Stimulated activated CD4-positive, alpha-beta T cell treated with anti-CD3 and anti-CD28 coated beads, Interleukin-4, amount 100 ng/mL, for 24 hours (primary cell): ENCODE measurements around the gene FRMD6.
"Not testable (repeated sequence)": the region's sequence is repeated elsewhere in the genome, so short reads cannot be mapped to it uniquely, and the experiment has no call there.

Experiments used
- DNase-seq: peaks from one replicate; pipeline ENCODE4 v3.0.0-alpha.2; 2020

The FRMD6 gene

DNA sequence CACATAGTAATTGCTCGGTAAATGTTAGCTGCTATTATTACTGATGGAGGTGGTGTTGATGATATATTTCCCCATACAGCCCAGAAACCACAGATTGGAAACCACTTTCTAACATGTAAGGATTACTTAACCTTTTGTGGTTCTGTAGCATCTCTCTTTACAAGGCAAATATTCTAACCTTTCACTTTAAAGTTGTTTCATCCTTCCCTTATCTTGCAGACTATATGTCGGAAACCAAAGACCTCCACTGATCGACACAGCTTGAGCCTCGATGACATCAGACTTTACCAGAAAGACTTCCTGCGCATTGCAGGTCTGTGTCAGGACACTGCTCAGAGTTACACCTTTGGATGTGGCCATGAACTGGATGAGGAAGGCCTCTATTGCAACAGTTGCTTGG is 75.8 kb downstream of the FRMD6 start:
- no peak for DNase-seq

DNA sequence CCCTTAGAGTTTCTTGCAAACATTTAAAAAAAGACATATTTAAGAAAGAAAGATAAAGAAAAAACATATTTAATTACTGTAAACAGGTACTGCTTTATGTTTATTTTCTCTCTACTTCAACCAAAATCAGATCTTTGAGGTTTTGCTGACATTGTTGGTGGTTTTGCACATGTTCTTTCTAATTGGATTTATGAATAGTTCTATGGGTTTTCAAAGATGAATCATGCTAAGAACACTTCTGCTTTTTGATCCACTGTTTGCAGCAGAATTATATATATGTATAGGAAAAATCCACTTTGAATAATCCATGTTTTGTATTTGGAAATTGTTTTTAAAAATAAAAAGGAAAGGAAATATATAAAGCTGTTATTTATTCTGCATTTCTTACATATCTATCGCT is 78.4 kb downstream of the FRMD6 start:
- no peak for DNase-seq

DNA sequence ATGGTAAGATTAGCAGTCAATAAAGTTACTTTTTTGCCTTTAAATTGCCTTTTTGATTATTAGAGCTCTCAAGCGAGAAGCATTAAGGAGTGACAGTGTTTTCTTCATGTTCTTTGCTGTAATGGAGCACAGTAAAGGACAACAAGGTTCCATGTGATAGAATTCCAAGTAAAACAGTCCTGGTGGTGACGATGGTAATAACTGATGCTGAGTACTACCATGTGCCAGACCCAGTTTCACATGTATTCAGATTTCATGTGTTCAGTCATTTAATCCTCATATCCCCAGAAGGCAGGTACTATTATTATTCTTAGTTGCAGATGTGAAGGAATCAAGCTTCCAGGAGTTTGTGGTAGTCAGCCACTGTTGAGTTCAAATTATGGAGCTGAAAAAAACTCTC is 79.0 kb downstream of the FRMD6 start:
- DNase-seq, result no peak

DNA sequence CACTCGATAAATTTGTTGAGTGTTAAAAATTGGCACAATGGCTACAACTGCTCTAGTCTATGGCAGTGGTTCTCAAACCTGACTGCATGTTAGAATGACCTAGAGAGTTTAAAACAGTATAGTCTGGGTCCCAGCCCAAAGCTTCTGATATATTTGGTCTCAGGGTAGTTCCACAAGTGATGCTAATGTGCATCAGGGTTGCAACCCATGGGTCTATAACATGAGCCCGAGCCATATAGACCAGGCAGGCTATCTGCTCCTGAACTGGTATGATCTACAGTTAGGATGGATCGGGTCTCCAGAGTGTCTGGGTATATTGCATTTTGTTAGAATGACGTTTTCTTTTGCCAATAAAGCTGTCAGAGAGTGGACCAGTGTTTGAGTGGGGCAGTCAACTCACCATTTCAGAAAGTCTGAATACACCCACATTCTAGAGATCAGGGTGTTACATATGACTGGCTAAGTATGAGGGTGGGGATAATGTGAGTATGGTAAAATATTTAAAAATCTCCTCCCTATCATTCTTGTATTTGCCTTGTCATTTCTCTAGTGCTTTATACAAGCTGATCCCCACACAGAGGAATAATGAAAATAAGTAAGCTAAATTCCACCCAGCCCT is 80.9 kb downstream of the FRMD6 start:
- no peak for DNase-seq

DNA sequence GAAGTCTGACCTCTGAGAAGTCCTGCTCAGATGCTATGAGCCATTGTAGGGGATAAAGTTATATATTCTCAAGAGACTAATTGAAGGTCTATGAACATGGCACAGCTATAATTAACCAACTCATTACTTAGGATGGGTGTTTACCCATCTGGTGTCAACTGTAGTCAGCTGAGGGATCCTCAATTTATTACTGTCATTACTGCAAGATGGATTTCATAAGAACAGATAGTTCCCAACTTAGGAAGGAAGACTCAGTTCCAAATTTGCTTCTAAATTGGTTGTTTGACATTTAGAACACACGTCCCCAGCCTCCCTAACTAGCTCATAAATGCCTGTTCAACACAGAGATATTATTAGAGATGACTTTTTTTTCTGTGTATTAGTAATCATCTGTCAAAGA is 81.4 kb downstream of the FRMD6 start:
- no peak for DNase-seq

DNA sequence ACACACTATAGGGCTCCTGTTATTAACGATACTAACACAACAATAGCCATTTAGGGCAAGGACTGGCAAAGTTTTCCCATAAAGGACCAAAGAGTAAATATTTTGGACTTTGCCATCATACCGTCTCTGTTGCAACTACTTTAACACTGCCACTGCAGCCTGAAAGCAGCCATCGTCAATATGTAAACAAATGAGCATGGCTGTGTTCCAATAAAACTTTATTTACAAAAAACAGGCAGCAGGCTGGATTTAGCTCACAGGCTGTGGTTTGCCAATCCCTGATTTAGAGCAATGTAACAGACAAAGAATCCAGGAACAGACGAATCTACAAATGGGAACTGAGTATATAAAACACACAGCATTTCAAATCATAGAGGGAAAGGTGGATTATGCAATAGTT is 84.1 kb downstream of the FRMD6 start:
- DNase-seq, result no peak

DNA sequence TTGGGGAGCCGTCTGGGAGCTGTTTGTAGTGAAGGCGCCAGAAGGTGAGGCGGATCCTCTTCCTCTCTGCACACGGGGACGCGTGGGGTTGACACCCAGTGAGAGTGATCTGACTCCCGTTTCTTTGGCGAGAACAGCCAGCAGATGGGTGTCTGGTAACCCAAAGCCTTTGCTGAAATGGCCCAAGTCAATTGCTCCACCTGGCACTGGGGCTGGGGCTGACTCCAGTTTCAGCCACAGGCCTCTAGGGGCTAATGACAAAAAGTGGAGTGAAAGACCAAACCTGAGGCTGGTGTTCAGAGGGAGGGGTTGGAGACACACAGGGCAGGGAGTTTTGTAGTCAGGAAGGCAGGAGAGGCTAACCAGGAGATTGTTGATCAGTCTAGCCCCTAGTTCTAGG is 87.0 kb downstream of the FRMD6 start:
- DNase-seq, result no peak

DNA sequence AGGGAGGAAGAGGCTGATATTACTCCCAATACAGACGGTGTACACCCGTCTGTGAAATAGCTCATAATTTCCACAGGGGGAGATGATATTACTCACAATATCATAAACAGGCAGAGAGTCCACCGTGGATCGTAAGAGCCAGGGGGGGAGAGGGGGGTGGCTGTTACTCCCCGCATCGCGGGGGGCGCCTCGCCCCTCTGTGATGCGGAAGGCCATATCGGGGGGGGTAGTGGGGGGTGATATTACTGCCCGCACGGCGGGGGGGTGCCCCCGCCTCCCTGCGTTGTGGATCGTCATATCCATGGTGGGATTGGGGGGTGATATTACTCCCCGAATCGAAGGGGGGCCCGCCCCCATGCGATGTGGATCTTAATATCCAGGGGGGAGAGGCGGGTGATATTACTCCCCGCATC is 91.9 kb downstream of the FRMD6 start:
- DNase-seq, result no peak

DNA sequence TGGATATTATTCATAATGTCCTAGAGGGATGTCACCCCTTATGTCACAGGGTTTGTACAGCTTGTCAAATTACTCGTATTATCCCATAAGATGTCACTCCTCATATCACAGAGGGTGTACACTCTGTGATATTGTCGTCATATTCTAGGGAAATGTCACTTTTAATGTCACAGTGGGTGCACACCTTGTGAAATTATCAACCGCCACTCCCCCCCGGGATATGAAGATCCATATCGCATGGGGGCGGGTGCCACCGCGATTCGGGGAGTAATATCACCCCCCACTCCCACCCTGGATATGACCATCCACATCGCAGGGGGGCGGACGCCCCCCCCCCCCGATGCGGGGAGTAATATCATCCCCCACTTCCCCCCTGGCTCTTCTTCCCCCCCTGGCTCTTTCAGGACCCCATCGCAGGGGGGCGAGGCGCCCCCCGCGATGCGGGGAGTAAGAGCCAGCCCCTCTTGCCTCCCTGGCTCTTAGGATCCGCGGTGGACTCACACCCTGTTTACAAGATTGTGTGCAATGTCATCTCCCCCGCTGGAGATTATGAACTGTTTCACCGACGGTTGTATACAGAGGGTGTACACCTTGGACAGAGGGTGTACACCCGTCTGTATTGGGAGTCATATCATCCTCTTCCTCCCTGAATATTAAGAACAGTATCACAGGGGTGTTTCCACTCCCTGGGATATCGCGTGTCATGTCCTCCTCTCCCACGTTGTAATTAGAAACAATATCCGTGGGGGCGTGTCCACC is 92.8 kb downstream of the FRMD6 start:
- DNase-seq, result no peak

DNA sequence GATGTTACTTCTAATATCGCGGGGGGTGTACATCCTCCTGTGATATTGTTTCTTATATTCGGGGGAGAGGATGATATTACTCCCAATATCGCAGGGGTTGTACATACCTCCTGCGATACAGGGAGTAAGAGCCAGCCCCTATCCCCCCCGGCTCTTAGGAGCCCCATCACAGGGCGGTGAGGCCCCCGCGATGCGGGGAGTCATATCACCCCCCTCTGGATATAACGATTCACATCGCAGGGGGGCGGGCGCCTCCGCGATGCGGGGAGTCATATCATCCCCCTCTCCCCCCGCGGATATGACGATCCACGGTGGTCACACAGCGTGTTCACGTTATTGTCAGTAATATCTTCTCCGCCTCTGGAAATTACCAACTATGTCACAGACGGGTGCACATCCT is 95.1 kb downstream of the FRMD6 start:
- not testable (repeated sequence) for DNase-seq

DNA sequence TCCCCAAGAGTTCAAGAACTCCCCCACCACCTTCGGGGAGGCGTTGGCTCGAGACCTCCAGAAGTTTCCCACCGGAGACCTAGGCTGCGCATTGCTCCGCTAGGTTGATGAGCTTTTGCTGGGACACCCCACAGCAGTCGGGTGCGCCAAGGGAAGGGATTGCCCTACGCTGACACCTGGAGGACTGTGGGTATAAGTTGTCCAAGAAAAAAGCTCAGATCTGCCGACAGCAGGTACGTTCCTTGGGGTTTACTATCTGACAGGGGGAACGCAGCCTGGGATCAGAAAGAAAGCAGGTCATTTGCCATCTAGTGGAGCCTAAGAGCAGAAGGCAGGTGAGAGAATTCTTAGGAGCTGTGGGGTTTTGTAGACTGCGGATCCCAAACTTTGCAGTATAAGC is 98.8 kb downstream of the FRMD6 start:
- no peak for DNase-seq

DNA sequence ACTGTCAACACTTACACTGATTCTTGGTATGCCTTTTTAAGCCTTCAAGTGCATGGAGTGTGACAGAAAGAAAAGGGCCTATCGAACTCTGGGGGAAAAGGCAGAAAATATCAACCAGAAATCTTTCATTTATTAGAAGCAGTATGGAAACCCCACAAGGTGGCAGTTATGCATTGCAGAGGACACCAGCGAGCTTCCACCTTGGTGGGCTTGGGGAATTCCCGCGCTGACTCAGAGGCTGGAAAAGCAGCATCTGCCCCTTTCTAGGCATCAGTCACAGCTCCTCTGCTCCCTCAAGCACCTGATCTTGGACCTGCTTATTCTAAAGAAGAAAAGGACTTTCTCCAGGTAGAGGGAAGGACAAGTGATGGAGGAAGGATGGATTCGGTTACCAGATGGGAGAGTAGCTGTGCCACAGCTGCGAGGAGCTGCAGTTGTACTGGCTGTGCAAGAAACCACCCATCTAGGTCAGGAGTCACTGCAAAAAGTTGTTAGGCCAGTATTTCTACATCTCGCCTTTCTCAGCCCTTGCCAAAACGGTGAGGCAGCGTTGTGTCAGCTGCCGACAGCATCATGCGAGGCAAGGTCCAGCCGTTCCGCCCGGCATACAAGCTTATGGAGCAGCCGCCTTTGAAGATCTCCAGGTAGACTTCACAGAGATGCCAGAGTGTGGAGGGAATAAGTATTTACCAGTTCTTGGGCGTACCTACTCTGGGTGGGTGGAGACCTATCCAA is 100.1 kb downstream of the FRMD6 start:
- not testable (repeated sequence) for DNase-seq

DNA sequence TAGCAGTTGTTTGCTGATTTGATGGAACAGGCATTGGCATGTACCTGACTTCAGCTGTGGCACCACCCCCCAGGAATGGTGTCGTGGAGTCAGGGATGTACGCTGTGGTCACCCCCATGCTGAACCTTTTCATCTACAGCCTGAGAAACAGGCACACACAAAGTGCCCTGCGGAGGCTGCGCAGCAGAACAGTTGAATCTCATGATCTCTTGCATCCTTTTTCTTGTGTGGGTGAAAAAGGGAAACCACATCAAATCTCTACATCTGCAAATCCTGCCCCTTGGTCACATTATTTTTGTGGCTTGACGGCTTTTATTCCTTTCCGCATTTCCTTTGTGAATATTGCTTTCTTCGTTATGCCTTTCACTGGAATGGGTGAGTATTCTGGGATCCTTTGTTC is 106.0 kb downstream of the FRMD6 start:
- DNase-seq, result not testable (repeated sequence)

DNA sequence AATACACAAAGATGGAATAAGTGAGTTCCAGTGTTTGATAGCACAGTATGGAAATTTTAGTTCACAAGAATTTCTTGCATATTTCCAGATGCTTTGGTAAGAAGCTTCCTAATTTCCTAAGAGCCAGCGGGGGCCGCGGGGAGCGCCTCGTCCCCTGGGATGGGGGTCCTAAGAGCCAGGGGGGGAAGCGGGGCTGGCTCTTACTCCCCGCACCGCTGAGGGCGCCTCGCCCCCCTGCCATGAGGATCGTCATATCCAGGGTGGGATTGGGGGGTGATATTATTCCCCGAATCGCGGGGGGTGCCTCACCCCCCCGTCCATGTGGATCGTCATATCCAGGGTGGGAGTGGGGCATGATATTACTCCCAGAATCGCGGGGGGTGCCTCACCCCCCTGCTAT is 108.2 kb downstream of the FRMD6 start:
- DNase-seq, result no peak

DNA sequence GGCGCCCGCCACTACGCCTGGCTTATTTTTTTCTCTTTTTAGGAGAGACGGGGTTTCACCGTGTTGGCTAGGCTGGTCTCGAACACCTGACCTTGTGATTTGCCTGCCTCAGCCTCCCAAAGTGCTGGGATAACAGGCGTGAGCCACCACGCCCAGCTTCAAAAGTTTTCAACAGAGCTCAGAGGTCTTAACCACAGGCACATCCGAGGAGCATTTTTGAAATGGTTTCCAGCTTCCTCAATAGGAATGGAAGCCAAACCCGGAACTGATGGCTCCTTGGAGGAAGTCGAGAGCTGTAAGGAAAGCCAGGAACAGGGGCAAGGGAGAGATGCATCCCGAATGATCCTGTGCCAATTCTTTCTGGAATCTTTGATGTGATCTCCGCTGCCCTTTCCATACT is 114.0 kb downstream of the FRMD6 start:
- DNase-seq, result not testable (repeated sequence)

DNA sequence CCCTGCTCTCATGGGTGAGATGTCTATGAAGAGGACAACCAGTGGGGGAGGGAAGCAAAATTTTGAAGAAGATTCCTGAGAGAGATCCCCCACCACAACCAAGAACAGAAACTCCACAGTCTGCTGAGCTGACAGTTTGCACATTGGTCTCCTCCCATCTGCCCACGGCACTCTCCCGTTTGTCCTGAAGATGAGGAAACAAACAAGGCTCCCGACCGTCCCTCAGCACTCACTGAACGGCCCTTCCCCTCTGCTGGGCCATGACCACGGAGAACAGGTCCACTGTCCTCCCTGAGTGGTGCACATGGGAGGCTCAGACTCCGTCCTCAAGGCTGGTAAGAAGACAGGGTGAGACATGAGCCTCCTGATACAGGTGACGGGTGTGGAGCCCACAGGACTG is 114.9 kb downstream of the FRMD6 start:
- DNase-seq, result not testable (repeated sequence)

DNA sequence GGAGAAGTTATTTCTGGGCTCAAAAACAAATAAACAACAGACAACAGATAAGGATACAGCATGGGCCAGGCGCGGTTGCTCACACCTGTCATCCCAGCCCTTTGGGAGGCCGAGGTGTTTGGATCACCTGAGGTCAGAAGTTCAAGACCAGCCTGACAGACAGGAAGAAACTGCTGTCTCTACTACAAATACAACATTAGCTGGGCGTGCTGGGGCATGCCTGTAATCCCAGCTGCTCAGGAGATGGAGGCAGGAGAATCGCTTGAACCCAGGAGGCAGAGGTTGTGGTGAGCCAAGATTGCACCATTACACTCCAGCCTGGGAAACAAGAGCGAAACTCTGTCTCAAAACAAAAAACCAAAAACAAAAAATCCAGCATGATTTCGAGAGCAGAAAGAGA is 117.6 kb downstream of the FRMD6 start:
- DNase-seq, result not testable (repeated sequence)

DNA sequence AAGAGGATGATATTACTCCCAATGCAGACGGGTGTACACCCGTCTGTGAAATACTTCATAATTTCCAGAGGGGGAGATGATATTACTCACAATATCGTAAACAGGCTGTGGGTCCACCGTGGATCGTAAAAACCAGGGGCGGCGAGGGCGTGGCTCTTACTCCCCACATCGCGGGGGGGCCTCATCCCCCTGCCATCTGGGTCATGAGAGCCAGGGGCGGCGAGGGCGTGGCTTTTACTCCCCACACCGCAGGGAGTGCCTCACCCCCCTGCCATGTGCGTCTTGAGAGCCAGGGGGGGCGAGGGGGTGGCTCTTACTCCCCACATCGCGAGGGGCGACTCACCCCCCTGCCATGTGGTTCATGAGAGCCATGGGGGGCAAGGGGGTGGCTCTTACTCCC is 122.5 kb downstream of the FRMD6 start:
- DNase-seq, result no peak

DNA sequence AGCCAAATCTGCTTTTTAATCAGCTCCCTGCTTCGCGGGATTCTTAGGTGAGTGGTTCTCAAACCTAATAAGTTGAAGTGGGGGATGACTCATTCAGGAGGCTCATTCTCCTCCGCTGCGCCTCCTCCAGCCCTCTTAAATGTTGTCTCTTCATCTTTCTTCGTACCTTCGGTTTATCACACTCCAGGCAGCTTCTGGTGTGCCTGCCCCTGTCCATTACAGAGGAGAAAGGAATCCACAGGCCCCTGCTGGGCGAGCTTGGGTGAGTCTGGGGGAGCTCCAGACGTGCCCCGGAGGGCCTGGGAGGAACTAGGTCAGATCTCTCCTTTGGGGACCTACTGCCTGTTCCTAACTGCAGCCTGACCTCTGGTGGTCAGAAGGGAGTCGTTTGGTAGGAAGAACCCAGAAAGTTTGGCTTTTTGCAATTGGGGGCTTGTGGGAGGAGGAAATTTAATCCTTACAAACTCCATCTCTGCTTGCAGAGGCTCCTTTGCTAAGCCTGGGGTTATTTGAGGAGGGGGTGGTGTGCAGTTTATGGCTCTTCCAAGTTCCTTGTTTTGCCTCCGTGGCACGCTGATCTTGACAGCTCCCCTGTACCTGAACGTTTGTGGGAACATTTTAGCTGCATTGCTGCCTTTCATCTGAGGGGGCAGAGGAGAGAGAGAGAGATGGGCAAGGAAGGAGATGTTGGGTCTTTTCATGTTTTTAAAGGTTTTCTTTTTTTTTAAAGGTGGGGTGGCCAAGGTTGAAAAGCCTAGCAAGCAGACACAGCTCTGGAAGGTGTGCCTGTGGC is 124.6 kb downstream of the FRMD6 start:
- DNase-seq, result peak; percentile 42

DNA sequence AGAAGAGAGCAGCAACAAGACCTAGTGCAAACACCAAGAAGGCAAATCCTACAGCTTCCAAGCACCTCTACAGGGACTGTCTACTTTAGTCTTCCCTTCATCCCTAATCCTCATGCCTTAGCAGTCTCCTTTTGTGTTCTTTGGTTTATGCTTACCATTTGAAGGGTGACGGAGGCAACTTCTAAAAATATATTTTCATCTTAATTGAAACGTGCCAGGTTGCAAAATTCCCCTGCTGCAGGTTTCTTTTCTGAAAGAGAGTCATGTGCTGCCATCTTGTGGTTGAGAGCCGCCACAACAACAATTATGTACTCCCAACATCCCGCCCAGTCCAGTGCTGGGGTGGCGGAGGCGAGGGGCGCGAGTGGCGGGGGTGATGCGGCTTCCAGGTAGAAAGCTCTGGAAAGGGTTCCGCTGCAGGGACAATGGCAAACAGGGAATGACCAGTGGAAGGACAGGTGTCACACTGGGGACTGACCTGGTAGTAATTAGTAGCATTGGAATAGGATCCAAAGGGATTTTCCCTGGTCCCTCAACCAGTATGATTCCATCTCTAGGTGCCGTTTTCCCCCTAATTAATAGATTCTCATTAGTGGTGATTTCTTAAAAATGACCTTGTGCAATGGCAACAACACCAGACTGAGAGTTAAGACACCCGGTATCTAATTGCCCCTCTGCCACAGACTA is 128.4 kb downstream of the FRMD6 start:
- peak; percentile 76 for DNase-seq
